K562 (cell line): ENCODE measurements around the gene SH2D3A. TPM values are rescaled to one million over a fixed set of nuclear protein-coding genes. Genes with fewer than 3 reads are reported as not detected.

Experiments used
- ARID3B ChIP-seq: fragments of 250-450 bp; sonication (Bioruptor Pico); IDR thresholded peaks from 2 replicates; pipeline ENCODE4 v1.4.0; 2020; ENCODE audit warnings: borderline replicate concordance
- BCOR ChIP-seq: fragments of 450-650 bp; IDR thresholded peaks from 2 replicates; pipeline ENCODE4 v1.6.1; 2016
- CBFA2T2 ChIP-seq: fragments of 450-650 bp; conservative IDR thresholded peaks from 2 replicates; pipeline ENCODE4 v1.6.1; 2017; ENCODE audit warnings: mild to moderate bottlenecking
- CBX3 ChIP-seq, 2 experiments: IDR thresholded peaks; 1 replicate in 1 of 2; 2 replicates in 1 of 2; pipeline ENCODE4 v1.6.1; 2012; ENCODE audit warnings: inconsistent platforms in 2 of 2, low read length in 2 of 2, borderline replicate concordance in 1 of 2, control low read depth in 1 of 2
- NFYB ChIP-seq: IDR thresholded peaks from 2 replicates; pipeline ENCODE4 v1.6.1; 2011; ENCODE audit warnings: mild to moderate bottlenecking, moderate library complexity; ENCODE audit not compliant: insufficient read length; ENCODE audit errors: extremely low read depth
- TOE1 ChIP-seq, 2 experiments: fragments of 450-650 bp in 1 of 2; sonication (generic) in 1 of 2; formaldehyde crosslinking in 1 of 2; IDR thresholded peaks; 2 replicates each; pipeline versions ENCODE4 v1.7.1 to v1.8.0; 2016 to 2022; ENCODE audit warnings: borderline replicate concordance in 2 of 2, mild to moderate bottlenecking in 2 of 2, antibody characterized with exemption in 1 of 2, inconsistent platforms in 1 of 2, low read depth in 1 of 2, missing genetic modification reagents in 1 of 2, moderate library complexity in 1 of 2
- USF2 ChIP-seq: sonication (generic); formaldehyde crosslinking; IDR thresholded peaks from 2 replicates; pipeline ENCODE4 v1.5.0; 2020; ENCODE audit warnings: missing genetic modification reagents
- polyA plus RNA-seq, 8 experiments: library from polyadenylated mRNA; depleted of rRNA in 4 of 8; stranded (reverse) in 5 of 8; unstranded in 3 of 8; fragments of >200 nt; fragmentation: Nextera tagmentation in 2 of 8; fragmentation: Illumina TruSeq in 1 of 8; extraction: Ambion mirVana in 2 of 8; extraction: Trizol in 1 of 8; gene quantifications; 2 replicates each; pipeline versions ENCODE4 v1.2.1 to v1.2.3, GENCODE V29; 2011 to 2014; ENCODE audit warnings: inconsistent platforms in 1 of 8, missing spikeins in 1 of 8
- total RNA-seq, 7 experiments: library from RNA; depleted of rRNA in 6 of 7; stranded (reverse); fragments of >200 nt in 6 of 7; fragmentation: Illumina TruSeq in 2 of 7; extraction: Trizol in 2 of 7; gene quantifications; 2 replicates each; pipeline versions ENCODE4 v1.2.1 to v1.2.3, GENCODE V29; 2011 to 2021; ENCODE audit warnings: low replicate concordance in 1 of 7

The SH2D3A gene
- total and polyA plus RNA-seq, 9 of the 15 experiments (the other 6 are each of a cell fraction or from before 2014, with no cell fraction given), result 0.75 to 26.3 (median 8.9) TPM

GRCh38 chr19:6761053-6761676 lies 6.1 kb downstream of the SH2D3A start (continued):
- TF ChIP-seq CBX3 (IDR thresholded peaks at IDR 0.05; ENCODE audit: borderline replicate concordance in 1 of 2, low read length in 2 of 2) (peak in 1 of 2 experiments; percentile 86; a peak in 2 of 3 replicates), CBFA2T2 (peak; percentile 27; the same call in 1 of the 2 replicates), ARID3B (CRISPR knock-in tag) (no peak), NFYB (peak; percentile 65), BCOR (peak; percentile 51; the same call in 1 of the 2 replicates), USF2 (CRISPR knock-in tag) (peak; percentile 93), TOE1 (IDR thresholded peaks at IDR 0.05; ENCODE audit: borderline replicate concordance) (peak; percentile 79), TOE1 (CRISPR knock-in tag; IDR thresholded peaks at IDR 0.05; ENCODE audit: borderline replicate concordance, low read depth) (no peak)
